MCF 10A (cell line): ENCODE results near the gene EFHC2. TPM values are rescaled to one million over a fixed set of nuclear protein-coding genes. Genes with fewer than 3 reads are reported as not detected.
A peak's percentile ranks its signal among the peaks of the same experiment; 100 is the strongest.
"Not testable (repeated sequence)": the region's sequence is repeated elsewhere in the genome, so short reads cannot be mapped to it uniquely, and the experiment has no call there.

Experiments
- BruUV-seq: library from RNA; stranded (reverse); fragments of 400-500 nt; replicated peaks from 2 replicates; lab custom pipeline; 2021; lab: Mats Ljungman, UMichigan
- CTCF ChIA-PET: fragments of 300-600 bp; sonication (Branson Sonifier 250); formaldehyde crosslinking; extraction: SDS; loops from one replicate; lab custom pipeline; 2021; ENCODE audit warnings: antibody characterized with exemption, inconsistent platforms; lab: Yijun Ruan, JAX
- POLR2A ChIA-PET: fragments of 300-600, 350-650 bp; sonication (Branson Sonifier 250); formaldehyde crosslinking; extraction: SDS; loops from one replicate; lab custom pipeline; 2020; ENCODE audit warnings: antibody characterized with exemption, inconsistent platforms; lab: Yijun Ruan, JAX
- DNase-seq: peaks from one replicate; pipeline ENCODE4 v3.0.0-alpha.2; 2018; ENCODE audit not compliant: unreplicated experiment
- H3K27ac Mint-ChIP-seq: one replicate; pipeline ENCODE4 v1.8.0; 2022; ENCODE audit warnings: mild to moderate bottlenecking, low read depth, mixed read lengths; ENCODE audit not compliant: unreplicated experiment
- H3K27me3 Mint-ChIP-seq: one replicate; pipeline ENCODE4 v1.8.0; 2022; ENCODE audit warnings: mixed read lengths; ENCODE audit not compliant: insufficient read depth, unreplicated experiment
- H3K36me3 Mint-ChIP-seq: one replicate; pipeline ENCODE4 v1.8.0; 2022; ENCODE audit warnings: mild to moderate bottlenecking, moderate library complexity, mixed read lengths; ENCODE audit not compliant: insufficient read depth, unreplicated experiment
- H3K4me1 Mint-ChIP-seq: one replicate; pipeline ENCODE4 v1.8.0; 2022; ENCODE audit warnings: mixed read lengths; ENCODE audit not compliant: insufficient read depth, unreplicated experiment
- H3K4me3 Mint-ChIP-seq: one replicate; pipeline ENCODE4 v1.8.0; 2022; ENCODE audit warnings: mild to moderate bottlenecking, moderate library complexity, mixed read lengths; ENCODE audit not compliant: unreplicated experiment
- H3K9me3 Mint-ChIP-seq: one replicate; pipeline ENCODE4 v1.8.0; 2022; ENCODE audit warnings: mixed read lengths; ENCODE audit not compliant: unreplicated experiment
- CTCF ChIP-seq: fragments of 200-600 bp; IDR thresholded peaks from one replicate; pipeline ENCODE4 v1.8.0; 2022; ENCODE audit warnings: antibody characterized with exemption, mild to moderate bottlenecking; ENCODE audit not compliant: unreplicated experiment
- intact Hi-C: fragments of 100-400 bp; cut with micrococcal nuclease; formaldehyde crosslinking; loops from 2 replicates; pipeline ENCODE4 v1.14.1; 2022
- total RNA-seq: library from RNA; stranded (reverse); gene quantifications from 2 replicates; pipeline ENCODE4 v1.2.3, GENCODE V29; 2022

The EFHC2 gene
- total RNA-seq, 1 experiment from 2014 or later: not detected

- no peak overlapping the region for H3K4me3 Mint-ChIP-seq
- intact Hi-C loops: no loop called here
- ChIA-PET CTCF (no interaction called here), POLR2A (no interaction called here)
- H3K27me3 Mint-ChIP-seq: peaks cover 41% of the 10 kb centered on the region
- no peaks in the 10 kb centered on the region for H3K36me3 Mint-ChIP-seq
- no TSS peak for BruUV-seq
- no peak for DNase-seq
- no peak overlapping the region for H3K27ac Mint-ChIP-seq
- no peak for TF ChIP-seq CTCF
- no peaks in the 10 kb centered on the region for H3K4me1 Mint-ChIP-seq
- no peaks in the 10 kb centered on the region for H3K9me3 Mint-ChIP-seq
Observed at GRCh38 chrX:44261286-44261685, 82.2 kb downstream of the EFHC2 start.

GRCh38 chrX:44260609-44261008 lies 82.9 kb downstream of the EFHC2 start:
- CTCF ChIA-PET: no interaction called here

GRCh38 chrX:44255742-44256141 lies 87.7 kb downstream of the EFHC2 start:
- H3K4me1 Mint-ChIP-seq, CTCF ChIA-PET, H3K36me3 Mint-ChIP-seq, H3K27ac Mint-ChIP-seq, DNase-seq, POLR2A ChIA-PET, H3K4me3 Mint-ChIP-seq, BruUV-seq, H3K9me3 Mint-ChIP-seq: not testable (repeated sequence)
- peaks cover 48% of the 10 kb centered on the region for H3K27me3 Mint-ChIP-seq
- intact Hi-C loops: loop anchor here (5.0 kb wide), 1 partner anchor 817 kb away; no protein-coding TSS in a partner anchor

More at GRCh38 chrX:44260609-44261008, 82.9 kb downstream of the EFHC2 start:
- no peak for TF ChIP-seq CTCF
- BruUV-seq: no TSS peak
- Mint-ChIP-seq H3K9me3 (peaks cover 4% of the 10 kb centered on the region), H3K4me1 (no peaks in the 10 kb centered on the region), H3K27ac (no peak overlapping the region), H3K36me3 (no peaks in the 10 kb centered on the region), H3K4me3 (no peak overlapping the region), H3K27me3 (peaks cover 48% of the 10 kb centered on the region)
- intact Hi-C loops: no loop called here
- DNase-seq: no peak
- POLR2A ChIA-PET: no interaction called here

GRCh38 chrX:44253575-44253942 lies 89.9 kb downstream of the EFHC2 start:
- Mint-ChIP-seq H3K4me1 (no peaks in the 10 kb centered on the region), H3K4me3 (no peak overlapping the region), H3K9me3 (peaks cover 9% of the 10 kb centered on the region), H3K27me3 (peaks cover 43% of the 10 kb centered on the region), H3K36me3 (no peaks in the 10 kb centered on the region), H3K27ac (no peak overlapping the region)
- intact Hi-C loops: no loop called here
- DNase-seq: no peak
- ChIA-PET POLR2A (interaction anchor here (0.5 kb wide), 1 partner anchor 39 kb away, joined by 3 read pairs; no protein-coding TSS in a partner anchor), CTCF (interaction anchor here (0.7 to 1.6 kb wide), 3 partner anchors 9 to 254 kb away, joined by 4 to 7 read pairs (median 4); no protein-coding TSS in a partner anchor)
- TF ChIP-seq CTCF: no peak
- BruUV-seq: no TSS peak

GRCh38 chrX:44252688-44253574 lies 90.5 kb downstream of the EFHC2 start:
- H3K27me3 Mint-ChIP-seq: peaks cover 48% of the 10 kb centered on the region
- BruUV-seq, H3K36me3 Mint-ChIP-seq, H3K4me3 Mint-ChIP-seq, H3K27ac Mint-ChIP-seq, H3K4me1 Mint-ChIP-seq, intact Hi-C loops, H3K9me3 Mint-ChIP-seq: not testable (repeated sequence)
- ChIA-PET POLR2A (interaction anchor here (0.7 kb wide), 1 partner anchor 1009 kb away, joined by 4 read pairs; no protein-coding TSS in a partner anchor), CTCF (interaction anchor here (0.6 to 1.6 kb wide), 6 partner anchors 8 to 294 kb away, joined by 3 to 7 read pairs (median 4); no protein-coding TSS in a partner anchor)
- DNase-seq: peak; percentile 18
